Mammary epithelial cell (primary cell): ENCODE results near the gene MLEC.

Experiments used
- EZH2 ChIP-seq: IDR thresholded peaks from 2 replicates; pipeline ENCODE4 v1.6.1; 2012; ENCODE audit warnings: low read length, inconsistent platforms, borderline replicate concordance
- TF ChIP-seq, protein P1 (sequence below), 2 donors: IDR thresholded peaks in 1 of 2; conservative IDR thresholded peaks in 1 of 2; 2 replicates each; pipeline ENCODE4 v1.5.1; 2011 to 2012; ENCODE audit warnings: inconsistent platforms in 2 of 2, low read length in 2 of 2, mild to moderate bottlenecking in 2 of 2, control low read depth in 1 of 2, low read depth in 1 of 2; ENCODE audit not compliant: insufficient read depth in 1 of 2; ENCODE audit errors: extremely low read depth in 1 of 2

DNA sequence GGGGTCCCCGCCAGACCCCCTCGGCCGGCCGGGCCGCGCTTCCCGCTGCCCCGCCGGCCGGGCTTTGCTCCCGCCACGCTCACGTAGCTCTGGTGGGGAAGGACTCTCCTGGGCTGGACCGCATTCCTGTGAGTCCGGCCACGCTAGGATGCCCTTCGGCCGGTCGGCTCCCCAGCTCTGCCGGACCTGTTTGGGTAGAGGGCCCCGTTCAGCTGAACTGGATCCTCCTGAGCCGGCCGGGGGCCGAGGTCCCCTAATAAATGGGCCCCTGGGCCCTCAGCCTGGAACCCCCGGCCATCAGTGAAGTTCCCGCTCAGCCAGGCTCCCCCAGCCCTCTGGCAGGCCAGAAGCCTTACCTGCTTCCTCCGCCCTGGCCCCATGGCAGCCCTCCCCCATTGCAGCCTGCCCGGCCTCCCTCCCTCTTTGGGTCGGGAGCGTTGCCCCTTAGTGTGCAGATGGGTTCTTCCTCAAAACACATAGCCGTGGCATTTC is 23.9 kb downstream of the MLEC start:
- no peak for TF ChIP-seq EZH2
- TF ChIP-seq, protein P1, sequence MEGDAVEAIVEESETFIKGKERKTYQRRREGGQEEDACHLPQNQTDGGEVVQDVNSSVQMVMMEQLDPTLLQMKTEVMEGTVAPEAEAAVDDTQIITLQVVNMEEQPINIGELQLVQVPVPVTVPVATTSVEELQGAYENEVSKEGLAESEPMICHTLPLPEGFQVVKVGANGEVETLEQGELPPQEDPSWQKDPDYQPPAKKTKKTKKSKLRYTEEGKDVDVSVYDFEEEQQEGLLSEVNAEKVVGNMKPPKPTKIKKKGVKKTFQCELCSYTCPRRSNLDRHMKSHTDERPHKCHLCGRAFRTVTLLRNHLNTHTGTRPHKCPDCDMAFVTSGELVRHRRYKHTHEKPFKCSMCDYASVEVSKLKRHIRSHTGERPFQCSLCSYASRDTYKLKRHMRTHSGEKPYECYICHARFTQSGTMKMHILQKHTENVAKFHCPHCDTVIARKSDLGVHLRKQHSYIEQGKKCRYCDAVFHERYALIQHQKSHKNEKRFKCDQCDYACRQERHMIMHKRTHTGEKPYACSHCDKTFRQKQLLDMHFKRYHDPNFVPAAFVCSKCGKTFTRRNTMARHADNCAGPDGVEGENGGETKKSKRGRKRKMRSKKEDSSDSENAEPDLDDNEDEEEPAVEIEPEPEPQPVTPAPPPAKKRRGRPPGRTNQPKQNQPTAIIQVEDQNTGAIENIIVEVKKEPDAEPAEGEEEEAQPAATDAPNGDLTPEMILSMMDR (conservative IDR thresholded peaks at IDR 0.05 in 1 of 2, IDR thresholded peaks at IDR 0.05 in 1 of 2; ENCODE audit: extremely low read depth in 1 of 2, insufficient read depth in 1 of 2, low read depth in 1 of 2, low read length in 2 of 2), result no peak
